ENCODE measurements around the gene ARFGAP1. TPM values are rescaled to one million over a fixed set of nuclear protein-coding genes. Genes with fewer than 3 reads are reported as not detected.

Gene ARFGAP1
- total and polyA plus RNA-seq, 10 of the 15 experiments (the other 5 are each of a cell fraction or from before 2014, with no cell fraction given) = 0.45 to 79.9 (median 30.8) TPM

- TF ChIP-seq CUX1 (IDR thresholded peaks at IDR 0.05; ENCODE audit: insufficient replicate concordance, low read depth, low read length) (no peak), ZZZ3 (IDR thresholded peaks at IDR 0.05; ENCODE audit: control insufficient read depth, insufficient read length, low read depth) (no peak), SMARCA5 (IDR thresholded peaks at IDR 0.05) (no peak), ATF7 (IDR thresholded peaks at IDR 0.05; ENCODE audit: low read depth) (no peak), HDGF (IDR thresholded peaks at IDR 0.05) (no peak), NR2F1 (conservative IDR thresholded peaks at IDR 0.05) (no peak), EED (IDR thresholded peaks at IDR 0.05; ENCODE audit: low read depth) (no peak), IKZF1 (conservative IDR thresholded peaks at IDR 0.05) (no peak), E2F8 (IDR thresholded peaks at IDR 0.05; ENCODE audit: low read depth, partially characterized antibody) (no peak)
Measured at GRCh38 chr20:63311833-63312243, 39.2 kb downstream of the ARFGAP1 start (continued).

All from GM12878 (cell line).